ENCODE data around the gene EIF3F.

- TF ChIP-seq TBP (IDR thresholded peaks at IDR 0.05; ENCODE audit: low read depth, low read length) (no peak), TAF1 (IDR thresholded peaks at IDR 0.05; ENCODE audit: low read depth, low read length) (no peak), SRF (IDR thresholded peaks at IDR 0.05; ENCODE audit: low read depth, low read length) (no peak), RBBP5 (IDR thresholded peaks at IDR 0.05; ENCODE audit: borderline replicate concordance, low read depth, low read length) (no peak), ATF3 (IDR thresholded peaks at IDR 0.05; ENCODE audit: insufficient read depth, low read depth, low read length) (no peak), CTCF (IDR thresholded peaks at IDR 0.05; ENCODE audit: control extremely low read depth in 1 of 3, insufficient read depth in 1 of 3, low read depth in 1 of 3, low read length in 3 of 3) (no peak), NRF1 (IDR thresholded peaks at IDR 0.05; ENCODE audit: low read depth, low read length) (no peak), YY1 (IDR thresholded peaks at IDR 0.05; ENCODE audit: low read depth, low read length) (no peak), CREB1 (IDR thresholded peaks at IDR 0.05) (no peak), RAD21 (IDR thresholded peaks at IDR 0.05 in 1 of 2, conservative IDR thresholded peaks at IDR 0.05 in 1 of 2; ENCODE audit: low read depth in 2 of 2, low read length in 2 of 2) (no peak), EZH2 (IDR thresholded peaks at IDR 0.05; ENCODE audit: low read depth, low read length, severe bottlenecking) (no peak)
Measured at GRCh38 chr11:8043756-8044155, 56.6 kb downstream of the EIF3F start.

Data from H1 (cell line).